ENCODE results near the gene M1AP. TPM values are rescaled to one million over a fixed set of nuclear protein-coding genes. Genes with fewer than 3 reads are reported as not detected.

M1AP gene
- total RNA-seq (under 1 TPM; 0.83 to 0.94 TPM), polyA plus RNA-seq (1 to 10 TPM in 1 of 2 donors, under 1 TPM in 1; 0.77 to 1.2 TPM)
- long read RNA-seq, donor 1: 0 reads
- long read RNA-seq, donor 2: 0 reads
- long read RNA-seq, donor 3: 0 reads
- long read RNA-seq, donor 4: 0 reads
- long read RNA-seq, donor 5: 0 reads

- Histone ChIP-seq H3K4me1 (ENCODE audit: control insufficient read depth in 5 of 5, insufficient read depth in 5 of 5, low read length in 5 of 5) (peaks cover 0 to 11% (median 0%) of the 10 kb centered on the region in 5 donors), H3K4me3 (no peak within 1 kb of the TSS), H3K9ac (ENCODE audit: insufficient read depth in 1 of 2, low read length in 2 of 2) (no peak within 1 kb of the TSS), H3K27me3 (ENCODE audit: control insufficient read depth in 3 of 3, insufficient read depth in 3 of 3, low read length in 2 of 3) (peaks cover 0 to 8% (median 6%) of the 10 kb centered on the region in 3 donors), H3K9me3 (ENCODE audit: control insufficient read depth in 4 of 4, insufficient read depth in 3 of 4, low read length in 3 of 4) (peaks cover 0 to 5% (median 0%) of the 10 kb centered on the region in 4 donors), H3K27ac (ENCODE audit: low read depth in 1 of 2, low read length in 1 of 2) (no peak within 1 kb of the TSS), H3K36me3 (ENCODE audit: control insufficient read depth in 4 of 4, insufficient read depth in 4 of 4, low read length in 4 of 4) (no peaks in the 10 kb centered on the region)
- no peak for TF ChIP-seq CTCF (IDR thresholded peaks at IDR 0.05; ENCODE audit: control extremely low read depth, extremely low read depth)
- WGBS, 2 donors: 10 to 27% methylated on average over 39 to 45 of the region's 45 CpGs
- ATAC-seq (ENCODE audit: insufficient read depth, low FRiP score) (no peak), DNase-seq (peak in 2 of 3 donors; percentile 7 to 18)
Observed at GRCh38 chr2:74648009-74648443, at the start of gene M1AP. Gene M1AP (minus strand): TSS chr2:74648330. CDS start chr2:74640275, 8,055 bp downstream.

- DNase-seq: no peak
- no peak for ATAC-seq (ENCODE audit: insufficient read depth, low FRiP score)
- WGBS, 2 donors: 92 to 94% methylated on average over 2 of the region's 2 CpGs
- Histone ChIP-seq H3K9me3 (ENCODE audit: control insufficient read depth in 4 of 4, insufficient read depth in 3 of 4, low read length in 3 of 4) (no peaks in the 10 kb centered on the region), H3K9ac (ENCODE audit: insufficient read depth in 1 of 2, low read length in 2 of 2) (no peak overlapping the region), H3K4me1 (ENCODE audit: control insufficient read depth in 5 of 5, insufficient read depth in 5 of 5, low read length in 5 of 5) (no peaks in the 10 kb centered on the region), H3K4me3 (no peak overlapping the region), H3K27me3 (ENCODE audit: control insufficient read depth in 3 of 3, insufficient read depth in 3 of 3, low read length in 2 of 3) (peaks cover 0 to 26% (median 0%) of the 10 kb centered on the region in 3 donors), H3K27ac (ENCODE audit: low read depth in 1 of 2, low read length in 1 of 2) (no peak overlapping the region), H3K36me3 (ENCODE audit: control insufficient read depth in 4 of 4, insufficient read depth in 4 of 4, low read length in 4 of 4) (no peaks in the 10 kb centered on the region)
- no peak for TF ChIP-seq CTCF (IDR thresholded peaks at IDR 0.05; ENCODE audit: control extremely low read depth, extremely low read depth)
Observed at GRCh38 chr2:74696829-74697228, 48.7 kb upstream of the M1AP start.

GRCh38 chr2:74695663-74696062 lies 47.5 kb upstream of the M1AP start:
- Histone ChIP-seq H3K27ac (ENCODE audit: low read depth in 1 of 2, low read length in 1 of 2) (no peak overlapping the region), H3K4me3 (no peak overlapping the region), H3K9ac (ENCODE audit: insufficient read depth in 1 of 2, low read length in 2 of 2) (no peak overlapping the region), H3K36me3 (ENCODE audit: control insufficient read depth in 4 of 4, insufficient read depth in 4 of 4, low read length in 4 of 4) (no peaks in the 10 kb centered on the region), H3K27me3 (ENCODE audit: control insufficient read depth in 3 of 3, insufficient read depth in 3 of 3, low read length in 2 of 3) (peaks cover 0 to 20% (median 0%) of the 10 kb centered on the region in 3 donors), H3K9me3 (ENCODE audit: control insufficient read depth in 4 of 4, insufficient read depth in 3 of 4, low read length in 3 of 4) (no peaks in the 10 kb centered on the region), H3K4me1 (ENCODE audit: control insufficient read depth in 5 of 5, insufficient read depth in 5 of 5, low read length in 5 of 5) (no peaks in the 10 kb centered on the region)
- no peak for TF ChIP-seq CTCF (IDR thresholded peaks at IDR 0.05; ENCODE audit: control extremely low read depth, extremely low read depth)
- WGBS, 2 donors: 58 to 83% methylated on average over 4 of the region's 4 CpGs
- no peak for ATAC-seq (ENCODE audit: insufficient read depth, low FRiP score)
- no peak for DNase-seq

- H3K9me3 ChIP-seq (ENCODE audit: control insufficient read depth in 4 of 4, insufficient read depth in 3 of 4, low read length in 3 of 4): no peaks in the 10 kb centered on the region
- H3K4me1 ChIP-seq (ENCODE audit: control insufficient read depth in 5 of 5, insufficient read depth in 5 of 5, low read length in 5 of 5): no peaks in the 10 kb centered on the region
- DNase-seq (no peak), ATAC-seq (ENCODE audit: insufficient read depth, low FRiP score) (no peak)
- peaks cover 0 to 16% (median 0%) of the 10 kb centered on the region in 3 donors for H3K27me3 ChIP-seq (ENCODE audit: control insufficient read depth in 3 of 3, insufficient read depth in 3 of 3, low read length in 2 of 3)
- H3K36me3 ChIP-seq (ENCODE audit: control insufficient read depth in 4 of 4, insufficient read depth in 4 of 4, low read length in 4 of 4): no peaks in the 10 kb centered on the region
- no peak overlapping the region for H3K9ac ChIP-seq (ENCODE audit: insufficient read depth in 1 of 2, low read length in 2 of 2)
- TF ChIP-seq CTCF (IDR thresholded peaks at IDR 0.05; ENCODE audit: control extremely low read depth, extremely low read depth): no peak
- no peak overlapping the region for H3K4me3 ChIP-seq
- 33 to 43% methylated on average over 3 of the region's 3 CpGs for WGBS, 2 donors
- no peak overlapping the region for H3K27ac ChIP-seq (ENCODE audit: low read depth in 1 of 2, low read length in 1 of 2)
Observed at GRCh38 chr2:74694281-74694680, 46.2 kb upstream of the M1AP start.

All from lung (tissue), 16 donors.